ENCODE data around the gene KLF13.

DNA sequence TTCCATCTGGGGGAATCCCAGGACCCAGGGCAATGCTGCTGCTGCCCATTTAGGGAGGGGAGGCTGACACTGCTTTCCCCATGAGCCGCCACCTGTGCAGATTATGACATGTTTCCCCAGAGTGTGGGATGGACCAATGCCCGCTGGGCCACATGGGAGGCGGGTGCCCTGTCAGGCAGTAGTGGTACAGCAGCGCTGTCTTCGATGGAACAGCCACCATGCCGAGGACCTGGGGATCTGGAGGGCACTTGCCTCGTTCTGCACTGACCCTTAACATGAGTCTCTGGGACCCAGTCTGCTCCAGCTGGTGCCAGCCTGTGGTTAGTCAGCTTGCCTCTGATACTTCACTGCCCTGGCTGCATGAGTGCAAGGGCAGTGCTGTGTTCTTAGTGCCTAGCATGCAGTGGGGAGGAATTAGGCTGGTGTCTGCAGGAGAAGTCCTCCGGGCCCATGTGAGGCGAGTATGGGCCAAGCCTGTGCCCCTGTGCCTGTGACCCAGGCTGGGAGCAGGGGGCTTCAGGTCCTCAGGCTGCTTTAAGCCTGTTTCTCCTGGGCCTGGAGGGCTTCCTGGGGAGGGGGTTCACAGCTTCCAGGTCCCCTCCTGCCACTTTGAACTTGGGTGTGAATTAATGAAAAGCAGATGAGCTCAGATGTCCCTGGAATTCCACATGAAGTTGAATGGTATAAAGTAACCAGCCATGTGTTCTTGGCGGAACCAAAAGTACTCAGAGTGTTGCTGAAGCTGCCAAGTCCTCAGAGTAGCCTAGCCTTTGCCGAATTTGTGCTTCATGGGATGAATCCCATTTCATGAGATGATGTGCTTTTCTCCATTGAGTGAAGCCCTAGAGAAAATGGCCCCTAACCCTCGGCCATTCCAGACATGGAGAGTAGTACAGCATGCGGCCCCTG, 22.9 kb downstream of the KLF13 start:
- TF ChIP-seq, protein P1, sequence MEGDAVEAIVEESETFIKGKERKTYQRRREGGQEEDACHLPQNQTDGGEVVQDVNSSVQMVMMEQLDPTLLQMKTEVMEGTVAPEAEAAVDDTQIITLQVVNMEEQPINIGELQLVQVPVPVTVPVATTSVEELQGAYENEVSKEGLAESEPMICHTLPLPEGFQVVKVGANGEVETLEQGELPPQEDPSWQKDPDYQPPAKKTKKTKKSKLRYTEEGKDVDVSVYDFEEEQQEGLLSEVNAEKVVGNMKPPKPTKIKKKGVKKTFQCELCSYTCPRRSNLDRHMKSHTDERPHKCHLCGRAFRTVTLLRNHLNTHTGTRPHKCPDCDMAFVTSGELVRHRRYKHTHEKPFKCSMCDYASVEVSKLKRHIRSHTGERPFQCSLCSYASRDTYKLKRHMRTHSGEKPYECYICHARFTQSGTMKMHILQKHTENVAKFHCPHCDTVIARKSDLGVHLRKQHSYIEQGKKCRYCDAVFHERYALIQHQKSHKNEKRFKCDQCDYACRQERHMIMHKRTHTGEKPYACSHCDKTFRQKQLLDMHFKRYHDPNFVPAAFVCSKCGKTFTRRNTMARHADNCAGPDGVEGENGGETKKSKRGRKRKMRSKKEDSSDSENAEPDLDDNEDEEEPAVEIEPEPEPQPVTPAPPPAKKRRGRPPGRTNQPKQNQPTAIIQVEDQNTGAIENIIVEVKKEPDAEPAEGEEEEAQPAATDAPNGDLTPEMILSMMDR (IDR thresholded peaks at IDR 0.05; ENCODE audit: low read length): no peak
- TF ChIP-seq EZH2 (optimal IDR thresholded peaks at IDR 0.05; ENCODE audit: low read depth, low read length) (no peak), EZH2phosphoT487 (IDR thresholded peaks at IDR 0.05; ENCODE audit: low read length) (no peak)
